Mesendoderm (in vitro differentiated cells): ENCODE data around the gene CIDEA.

Source experiments
- DNase-seq: peaks from one replicate; pipeline ENCODE4 v3.0.0; 2013
- H2AK5ac ChIP-seq: 2 replicates; pipeline ENCODE4 v1.6.1; 2013; ENCODE audit warnings: low read length, inconsistent platforms
- H2BK120ac ChIP-seq: 2 replicates; pipeline ENCODE4 v1.6.1; 2013; ENCODE audit warnings: low read depth, mild to moderate bottlenecking, low read length, moderate library complexity, mixed read lengths
- H2BK15ac ChIP-seq: replicated peaks from 2 replicates; pipeline ENCODE4 v1.6.1; 2013; ENCODE audit warnings: low read depth, mild to moderate bottlenecking, moderate library complexity
- H2BK5ac ChIP-seq: 2 replicates; pipeline ENCODE4 v1.6.1; 2013; ENCODE audit warnings: low read length, inconsistent platforms
- H3K18ac ChIP-seq: 2 replicates; pipeline ENCODE4 v1.6.1; 2013; ENCODE audit warnings: mild to moderate bottlenecking, low read length, mixed read lengths
- H3K23ac ChIP-seq: one replicate; pipeline ENCODE4 v1.6.1; 2013; ENCODE audit warnings: low read length
- H3K27ac ChIP-seq: 2 replicates; pipeline ENCODE4 v1.5.1; 2013; ENCODE audit warnings: low read depth, mild to moderate bottlenecking, inconsistent platforms, low read length, moderate library complexity
- H3K27me3 ChIP-seq: 2 replicates; pipeline ENCODE4 v1.6.1; 2013; ENCODE audit warnings: low read length, control low read depth, mild to moderate bottlenecking, inconsistent platforms; ENCODE audit not compliant: insufficient read depth, poor library complexity
- H3K36me3 ChIP-seq: 2 replicates; pipeline ENCODE4 v1.6.1; 2013; ENCODE audit warnings: low read length, inconsistent platforms; ENCODE audit not compliant: control insufficient read depth, insufficient read depth
- H3K4ac ChIP-seq: one replicate; pipeline ENCODE4 v1.6.1; 2013; ENCODE audit warnings: low read depth, mild to moderate bottlenecking, low read length, moderate library complexity
- H3K4me1 ChIP-seq: 2 replicates; pipeline ENCODE4 v1.6.1; 2013; ENCODE audit warnings: low read depth, low read length, inconsistent platforms; ENCODE audit not compliant: control insufficient read depth
- H3K4me2 ChIP-seq: 2 replicates; pipeline ENCODE4 v1.6.1; 2013; ENCODE audit warnings: low read length
- H3K4me3 ChIP-seq: 2 replicates; pipeline ENCODE4 v1.5.1; 2013; ENCODE audit warnings: mild to moderate bottlenecking, low read length
- H3K56ac ChIP-seq: one replicate; pipeline ENCODE4 v1.6.1; 2013; ENCODE audit warnings: low read length
- H3K79me1 ChIP-seq: 2 replicates; pipeline ENCODE4 v1.6.1; 2013; ENCODE audit warnings: low read length, inconsistent platforms
- H3K79me2 ChIP-seq: 2 replicates; pipeline ENCODE4 v1.6.1; 2013; ENCODE audit warnings: mild to moderate bottlenecking, low read length; ENCODE audit not compliant: control insufficient read depth, insufficient read depth
- H3K9ac ChIP-seq: 2 replicates; pipeline ENCODE4 v1.6.1; 2013; ENCODE audit warnings: low read length, inconsistent platforms
- H4K5ac ChIP-seq: one replicate; pipeline ENCODE4 v1.6.1; 2013; ENCODE audit warnings: low read length
- H4K8ac ChIP-seq: one replicate; pipeline ENCODE4 v1.6.1; 2013; ENCODE audit warnings: low read depth, mild to moderate bottlenecking, control low read depth, low read length, moderate library complexity
- WGBS: extraction: QIAGEN DNeasy Blood & Tissue Kit; methylation state at CpG from one replicate; pipeline ENCODE4 v1.1.7; 2013; ENCODE audit warnings: low lambda C conversion rate, missing lambda C conversion rate; ENCODE audit not compliant: insufficient coverage; ENCODE audit errors: extremely low coverage; 5-methylcytosine and 5-hydroxymethylcytosine counted together

CIDEA gene

DNA sequence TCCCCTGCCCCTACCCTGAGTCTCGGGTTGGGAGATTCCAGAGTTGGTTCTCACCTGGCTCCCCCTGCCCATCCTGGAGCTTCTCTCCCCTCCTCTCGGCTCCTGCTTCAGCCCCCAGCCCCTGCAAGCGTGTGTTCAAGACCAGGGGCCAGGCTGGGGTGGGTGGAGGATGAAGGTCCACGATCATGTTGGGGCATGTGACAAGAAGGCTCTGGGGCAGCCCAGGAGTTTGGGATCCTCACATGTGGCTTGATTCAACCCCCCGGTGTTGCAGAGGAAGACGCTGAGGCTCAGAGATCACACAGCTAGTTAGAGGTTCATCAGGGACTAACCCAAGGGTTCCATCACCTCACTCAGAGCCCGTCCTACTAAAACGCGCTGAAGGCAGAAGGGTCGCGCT, 39.7 kb downstream of the CIDEA start:
- H3K27ac ChIP-seq, result no peak overlapping the region
- H3K9ac ChIP-seq, result no peak overlapping the region
- H3K4me1 ChIP-seq, result peaks cover 3% of the 10 kb centered on the region
- no peak overlapping the region for H2BK120ac ChIP-seq
- H3K18ac ChIP-seq, result no peak overlapping the region
- DNase-seq, result no peak
- H3K79me1 ChIP-seq, result no peaks in the 10 kb centered on the region
- H2BK5ac ChIP-seq, result no peak overlapping the region
- H3K23ac ChIP-seq, result no peak overlapping the region
- no peak overlapping the region for H4K5ac ChIP-seq
- H3K4ac ChIP-seq, result no peak overlapping the region
- H2BK15ac ChIP-seq, result no peak overlapping the region
- H3K27me3 ChIP-seq, result no peaks in the 10 kb centered on the region
- H3K4me3 ChIP-seq, result no peak overlapping the region
- H3K4me2 ChIP-seq, result no peak overlapping the region
- no peak overlapping the region for H2AK5ac ChIP-seq
- no CpG with 5 or more reads among the region's 11 CpGs for WGBS
- H3K36me3 ChIP-seq, result no peaks in the 10 kb centered on the region
- no peak overlapping the region for H3K56ac ChIP-seq
- no peak overlapping the region for H4K8ac ChIP-seq
- no peaks in the 10 kb centered on the region for H3K79me2 ChIP-seq

DNA sequence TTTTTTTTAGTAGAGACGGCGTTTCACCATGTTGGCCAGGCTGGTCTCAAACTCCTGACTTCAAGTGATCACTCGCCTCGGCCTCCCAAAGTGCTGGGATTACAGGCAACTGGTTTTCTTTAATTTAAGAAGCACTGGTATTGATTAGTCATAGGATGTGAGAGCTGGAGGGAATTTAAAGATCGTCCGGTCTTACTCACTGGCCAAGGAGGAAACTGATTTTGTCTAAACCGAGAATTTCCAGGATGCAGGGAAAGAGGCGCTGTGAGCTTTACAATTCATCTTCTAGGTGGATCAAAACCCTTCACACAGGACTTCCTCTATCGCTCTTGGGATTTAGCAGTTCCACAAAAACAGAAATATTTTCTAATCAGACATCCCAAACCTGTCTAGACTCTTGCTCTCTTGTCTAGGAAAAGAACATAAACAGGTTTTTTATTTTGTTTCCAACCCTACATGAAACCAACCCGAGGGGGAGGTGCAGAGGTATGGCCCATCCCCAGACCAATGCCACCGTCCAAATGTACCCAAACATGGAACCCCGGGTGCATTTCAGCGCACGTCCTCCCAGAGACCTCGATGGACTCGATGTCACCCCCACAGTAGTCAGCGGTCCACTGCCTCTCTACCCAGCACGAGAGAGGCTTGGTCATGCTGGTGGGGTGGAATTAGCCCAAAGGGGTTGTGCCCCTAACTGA, 41.4 kb downstream of the CIDEA start:
- no peak overlapping the region for H4K8ac ChIP-seq
- H2AK5ac ChIP-seq, result no peak overlapping the region
- H3K56ac ChIP-seq, result no peak overlapping the region
- H3K79me1 ChIP-seq, result no peaks in the 10 kb centered on the region
- H3K23ac ChIP-seq, result no peak overlapping the region
- no peak overlapping the region for H3K4me2 ChIP-seq
- no peak for DNase-seq
- no peak overlapping the region for H3K9ac ChIP-seq
- no peaks in the 10 kb centered on the region for H3K27me3 ChIP-seq
- no peaks in the 10 kb centered on the region for H3K79me2 ChIP-seq
- no peak overlapping the region for H3K4ac ChIP-seq
- H3K18ac ChIP-seq, result no peak overlapping the region
- no peaks in the 10 kb centered on the region for H3K4me1 ChIP-seq
- H2BK120ac ChIP-seq, result no peak overlapping the region
- no peak overlapping the region for H4K5ac ChIP-seq
- H2BK5ac ChIP-seq, result no peak overlapping the region
- H3K27ac ChIP-seq, result no peak overlapping the region
- H3K4me3 ChIP-seq, result no peak overlapping the region
- no CpG with 5 or more reads among the region's 18 CpGs for WGBS
- H3K36me3 ChIP-seq, result no peaks in the 10 kb centered on the region
- no peak overlapping the region for H2BK15ac ChIP-seq

DNA sequence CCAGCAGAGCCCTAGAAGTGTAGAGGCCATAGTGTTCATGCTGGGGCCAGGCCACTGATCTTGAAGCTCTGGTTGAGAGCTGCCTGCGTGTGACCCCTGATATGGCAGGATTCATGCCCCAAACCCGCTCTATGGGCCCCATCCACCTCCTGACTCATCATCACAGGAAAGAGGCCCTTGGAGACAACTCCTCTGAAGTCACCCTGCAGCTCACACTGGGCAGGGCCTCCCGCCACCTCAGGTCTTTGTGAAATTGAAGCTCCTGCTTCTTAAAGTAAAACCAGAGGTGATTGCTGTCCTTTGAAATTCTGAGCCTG, 41.9 kb downstream of the CIDEA start:
- Histone ChIP-seq H2AK5ac (no peak overlapping the region), H3K18ac (no peak overlapping the region), H3K4me1 (no peaks in the 10 kb centered on the region), H3K4me2 (no peak overlapping the region), H3K79me1 (no peaks in the 10 kb centered on the region), H3K36me3 (no peaks in the 10 kb centered on the region), H2BK5ac (no peak overlapping the region), H2BK15ac (no peak overlapping the region), H3K27me3 (no peaks in the 10 kb centered on the region), H3K23ac (no peak overlapping the region), H3K4me3 (no peak overlapping the region), H4K5ac (no peak overlapping the region), H3K27ac (no peak overlapping the region), H4K8ac (no peak overlapping the region), H2BK120ac (no peak overlapping the region), H3K79me2 (no peaks in the 10 kb centered on the region), H3K56ac (no peak overlapping the region), H3K9ac (no peak overlapping the region), H3K4ac (no peak overlapping the region)
- no CpG with 5 or more reads among the region's 3 CpGs for WGBS
- DNase-seq, result no peak

DNA sequence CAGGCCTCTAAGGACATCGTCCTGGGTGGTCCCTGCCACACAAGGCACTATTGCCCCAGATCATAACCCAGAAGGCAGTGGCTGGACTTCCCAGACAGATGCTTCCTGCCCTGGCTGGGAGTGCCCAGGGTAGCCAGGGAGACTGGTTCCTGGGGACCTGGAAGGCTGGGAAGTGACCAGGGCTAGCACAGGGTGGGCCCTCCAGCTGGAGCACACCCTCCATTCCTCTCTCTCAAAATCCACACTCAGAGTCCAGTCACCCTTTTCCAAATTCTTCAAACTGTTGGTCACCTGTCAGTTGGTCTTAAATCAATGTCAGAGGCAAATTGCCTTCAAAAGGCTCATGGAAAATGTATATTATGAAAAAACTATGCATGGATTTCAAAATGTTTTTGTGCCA, 42.3 kb downstream of the CIDEA start:
- no CpG with 5 or more reads among the region's 1 CpG for WGBS
- no peak overlapping the region for H2BK120ac ChIP-seq
- no peaks in the 10 kb centered on the region for H3K36me3 ChIP-seq
- no peak overlapping the region for H3K9ac ChIP-seq
- H3K27ac ChIP-seq, result no peak overlapping the region
- no peaks in the 10 kb centered on the region for H3K79me2 ChIP-seq
- H3K4me3 ChIP-seq, result no peak overlapping the region
- H4K5ac ChIP-seq, result no peak overlapping the region
- H2AK5ac ChIP-seq, result no peak overlapping the region
- no peak overlapping the region for H3K4me2 ChIP-seq
- H3K18ac ChIP-seq, result no peak overlapping the region
- no peak overlapping the region for H3K23ac ChIP-seq
- H3K27me3 ChIP-seq, result no peaks in the 10 kb centered on the region
- no peak overlapping the region for H4K8ac ChIP-seq
- no peak for DNase-seq
- H3K56ac ChIP-seq, result no peak overlapping the region
- H2BK15ac ChIP-seq, result no peak overlapping the region
- H2BK5ac ChIP-seq, result no peak overlapping the region
- no peaks in the 10 kb centered on the region for H3K4me1 ChIP-seq
- no peak overlapping the region for H3K4ac ChIP-seq
- no peaks in the 10 kb centered on the region for H3K79me1 ChIP-seq

DNA sequence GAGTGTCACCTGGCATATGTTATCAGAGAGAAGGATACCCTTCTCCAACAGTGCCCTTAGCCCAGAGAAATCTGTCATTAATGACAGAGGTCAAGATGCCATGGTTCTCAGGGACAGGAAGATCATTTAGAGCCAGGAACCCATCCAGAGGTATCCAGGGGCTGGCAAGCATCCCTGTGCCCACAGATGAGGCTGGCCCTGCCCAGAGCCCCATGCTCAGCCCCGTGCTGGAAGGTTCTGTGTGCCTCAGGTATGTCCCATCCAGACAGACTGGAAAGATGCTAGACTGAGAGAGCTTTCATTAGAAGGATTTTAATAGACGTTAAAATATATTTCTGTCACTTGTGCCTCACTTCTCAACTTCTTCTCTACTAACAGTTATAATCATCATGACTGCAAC, 45.7 kb downstream of the CIDEA start:
- Histone ChIP-seq H3K4me3 (no peak overlapping the region), H3K27me3 (no peaks in the 10 kb centered on the region), H3K79me1 (no peaks in the 10 kb centered on the region), H4K5ac (no peak overlapping the region), H3K79me2 (no peaks in the 10 kb centered on the region), H3K4me2 (no peak overlapping the region), H2BK120ac (no peak overlapping the region), H3K23ac (no peak overlapping the region), H3K18ac (no peak overlapping the region), H3K56ac (no peak overlapping the region), H3K4ac (no peak overlapping the region), H3K4me1 (no peaks in the 10 kb centered on the region), H3K27ac (no peak overlapping the region), H2BK15ac (no peak overlapping the region), H2AK5ac (no peak overlapping the region), H3K9ac (no peak overlapping the region), H2BK5ac (no peak overlapping the region), H4K8ac (no peak overlapping the region), H3K36me3 (no peaks in the 10 kb centered on the region)
- no peak for DNase-seq
- WGBS, result no CpG with 5 or more reads among the region's 2 CpGs

DNA sequence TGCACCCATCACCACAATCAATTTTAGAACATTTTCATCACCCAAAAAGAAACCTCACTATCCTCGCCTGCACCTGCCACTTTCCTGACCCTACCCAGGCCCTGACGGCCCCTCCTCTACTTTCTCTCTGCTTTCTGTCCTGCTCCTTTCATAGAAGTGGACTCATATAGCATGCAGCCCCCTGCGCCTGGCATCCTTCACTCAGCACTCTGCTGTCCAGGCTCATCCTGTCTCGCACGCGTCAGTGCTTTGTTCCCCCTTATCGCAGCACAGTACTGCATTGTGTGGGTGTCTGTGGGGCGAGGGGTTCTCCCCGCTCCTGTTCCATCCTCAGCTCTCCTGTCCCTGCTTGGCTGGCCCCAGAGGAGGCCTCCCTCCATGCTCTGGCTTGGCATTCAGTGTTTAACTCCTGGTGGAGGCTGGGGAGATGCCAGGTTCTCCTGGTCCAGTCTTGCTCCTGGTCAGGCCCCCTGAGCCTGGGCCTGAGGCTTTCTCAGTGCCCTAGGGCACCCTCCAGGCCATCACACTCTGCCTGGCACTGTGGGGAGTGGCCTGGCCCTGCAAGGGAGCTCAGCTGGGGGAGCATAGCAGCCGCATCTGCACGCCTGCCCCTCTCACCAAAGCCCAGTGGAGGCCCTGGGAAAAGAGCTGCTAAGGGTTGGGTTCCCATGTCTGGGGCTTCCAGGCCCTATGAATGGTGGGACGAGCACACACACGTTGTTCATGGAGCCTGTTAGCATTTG, 47.3 kb downstream of the CIDEA start:
- H3K36me3 ChIP-seq, result no peaks in the 10 kb centered on the region
- no peak overlapping the region for H3K56ac ChIP-seq
- H2BK5ac ChIP-seq, result no peak overlapping the region
- no CpG with 5 or more reads among the region's 13 CpGs for WGBS
- H3K79me1 ChIP-seq, result no peaks in the 10 kb centered on the region
- no peak overlapping the region for H3K27ac ChIP-seq
- no peak for DNase-seq
- H3K9ac ChIP-seq, result no peak overlapping the region
- H3K27me3 ChIP-seq, result no peaks in the 10 kb centered on the region
- no peak overlapping the region for H3K4ac ChIP-seq
- H3K4me2 ChIP-seq, result no peak overlapping the region
- no peak overlapping the region for H3K18ac ChIP-seq
- H3K4me3 ChIP-seq, result no peak overlapping the region
- no peak overlapping the region for H2BK15ac ChIP-seq
- H3K4me1 ChIP-seq, result peaks cover 2% of the 10 kb centered on the region
- H3K79me2 ChIP-seq, result no peaks in the 10 kb centered on the region
- H2BK120ac ChIP-seq, result no peak overlapping the region
- H3K23ac ChIP-seq, result no peak overlapping the region
- no peak overlapping the region for H4K8ac ChIP-seq
- no peak overlapping the region for H2AK5ac ChIP-seq
- no peak overlapping the region for H4K5ac ChIP-seq
